Gastroesophageal sphincter (tissue), 4 donors: ENCODE measurements around the gene FARS2. TPM values are rescaled to one million over a fixed set of nuclear protein-coding genes. Genes with fewer than 3 reads are reported as not detected.

Experiments used
- ATAC-seq: fragments of 150-250 bp; one replicate; pipeline ENCODE4 v1.9.1; 2016; ENCODE audit warnings: mild to moderate bottlenecking, moderate library complexity
- H3K27ac ChIP-seq, 4 donors: fragments of 200-600 bp; sonication (generic) in 3 of 4; 1 replicate in 3 of 4; 2 replicates in 1 of 4; pipeline ENCODE4 v1.5.1; 2016 to 2019
- H3K27me3 ChIP-seq: fragments of 200-600 bp; sonication (generic); one replicate; pipeline ENCODE4 v1.5.1; 2019
- H3K36me3 ChIP-seq, 2 donors: fragments of 200-600 bp; sonication (generic); one replicate each; pipeline ENCODE4 v1.5.1; 2019; ENCODE audit warnings: control low read depth in 1 of 2
- H3K4me1 ChIP-seq, 3 donors: fragments of 200-600 bp; sonication (generic); 1 replicate in 2 of 3; 2 replicates in 1 of 3; pipeline ENCODE4 v1.5.1; 2016 to 2019; ENCODE audit warnings: control low read depth in 2 of 3
- H3K4me3 ChIP-seq, 2 donors: fragments of 200-600 bp; sonication (generic); one replicate each; pipeline ENCODE4 v1.5.1; 2019; ENCODE audit warnings: mild to moderate bottlenecking in 1 of 2, moderate library complexity in 1 of 2
- H3K9me3 ChIP-seq, 3 donors: fragments of 200-600 bp; sonication (generic); one replicate each; pipeline ENCODE4 v1.5.1; 2017 to 2019; ENCODE audit warnings: control low read depth in 2 of 3
- EP300 ChIP-seq: sonication (generic); formaldehyde crosslinking; IDR thresholded peaks from one replicate; pipeline ENCODE4 v1.6.1; 2017; ENCODE audit warnings: antibody characterized with exemption, mild to moderate bottlenecking
- POLR2A ChIP-seq, 2 donors: fragments of 450-650 bp; IDR thresholded peaks; one replicate each; pipeline ENCODE4 v1.6.1; 2017; ENCODE audit warnings: antibody characterized with exemption in 2 of 2, mild to moderate bottlenecking in 2 of 2, moderate library complexity in 1 of 2
- POLR2AphosphoS5 ChIP-seq: sonication (generic); formaldehyde crosslinking; IDR thresholded peaks from one replicate; pipeline ENCODE4 v1.6.1; 2017; ENCODE audit warnings: antibody characterized with exemption
- WGBS, 2 donors: methylation state at CpG; one replicate each; pipeline ENCODE4 v1.1.5; 2018; ENCODE audit warnings: low coverage in 1 of 2; 5-methylcytosine and 5-hydroxymethylcytosine counted together
- total RNA-seq, 4 donors: library from RNA; depleted of rRNA; stranded (reverse); fragments of >200 nt; gene quantifications; one replicate each; pipeline ENCODE4 v1.1.0, GENCODE V29; 2016
- TF ChIP-seq, protein P1 (sequence below), 4 experiments: fragments of 200-600 bp in 2 of 4; fragments of 450-650 bp in 2 of 4; sonication (generic) in 1 of 4; IDR thresholded peaks; one replicate each; pipeline ENCODE4 v1.5.1; 2017 to 2019; ENCODE audit warnings: antibody characterized with exemption in 4 of 4, mild to moderate bottlenecking in 2 of 4, moderate library complexity in 2 of 4

Gene FARS2
- total RNA-seq, 4 donors from 2014 or later: 9.8 to 16.3 (median 14.4) TPM

DNA sequence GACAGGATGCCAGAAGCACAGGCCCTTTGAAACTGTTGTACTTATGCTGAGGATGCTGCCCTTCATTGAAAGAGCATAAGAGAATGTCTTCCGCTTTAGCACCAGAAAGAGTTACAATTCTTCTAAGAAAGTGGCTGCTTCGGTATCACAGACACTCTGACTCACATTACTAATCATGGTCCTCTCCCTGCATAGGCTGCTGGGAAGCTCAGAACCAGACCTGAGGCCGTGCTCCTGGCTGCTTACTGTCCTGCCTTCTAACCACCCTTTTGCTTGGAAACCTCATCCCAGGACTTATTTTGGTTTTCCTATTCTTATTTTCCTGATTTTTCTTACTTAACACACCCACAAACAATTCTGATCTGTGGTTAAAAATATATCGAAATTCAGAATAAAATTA is 23.5 kb upstream of the FARS2 start:
- Histone ChIP-seq H3K4me3 (no peak overlapping the region), H3K9me3 (no peaks in the 10 kb centered on the region), H3K27ac (no peak overlapping the region), H3K36me3 (peaks cover 0 to 31% of the 10 kb centered on the region in 2 donors), H3K27me3 (no peaks in the 10 kb centered on the region), H3K4me1 (no peaks in the 10 kb centered on the region)
- no peak for ATAC-seq
- 92% methylated on average over 1 to 4 of the region's 4 CpGs for WGBS, 2 donors
- TF ChIP-seq EP300 (no peak), POLR2A (IDR thresholded peaks at IDR 0.05) (no peak), POLR2AphosphoS5 (no peak)
- TF ChIP-seq, protein P1, sequence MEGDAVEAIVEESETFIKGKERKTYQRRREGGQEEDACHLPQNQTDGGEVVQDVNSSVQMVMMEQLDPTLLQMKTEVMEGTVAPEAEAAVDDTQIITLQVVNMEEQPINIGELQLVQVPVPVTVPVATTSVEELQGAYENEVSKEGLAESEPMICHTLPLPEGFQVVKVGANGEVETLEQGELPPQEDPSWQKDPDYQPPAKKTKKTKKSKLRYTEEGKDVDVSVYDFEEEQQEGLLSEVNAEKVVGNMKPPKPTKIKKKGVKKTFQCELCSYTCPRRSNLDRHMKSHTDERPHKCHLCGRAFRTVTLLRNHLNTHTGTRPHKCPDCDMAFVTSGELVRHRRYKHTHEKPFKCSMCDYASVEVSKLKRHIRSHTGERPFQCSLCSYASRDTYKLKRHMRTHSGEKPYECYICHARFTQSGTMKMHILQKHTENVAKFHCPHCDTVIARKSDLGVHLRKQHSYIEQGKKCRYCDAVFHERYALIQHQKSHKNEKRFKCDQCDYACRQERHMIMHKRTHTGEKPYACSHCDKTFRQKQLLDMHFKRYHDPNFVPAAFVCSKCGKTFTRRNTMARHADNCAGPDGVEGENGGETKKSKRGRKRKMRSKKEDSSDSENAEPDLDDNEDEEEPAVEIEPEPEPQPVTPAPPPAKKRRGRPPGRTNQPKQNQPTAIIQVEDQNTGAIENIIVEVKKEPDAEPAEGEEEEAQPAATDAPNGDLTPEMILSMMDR (IDR thresholded peaks at IDR 0.05): no peak

DNA sequence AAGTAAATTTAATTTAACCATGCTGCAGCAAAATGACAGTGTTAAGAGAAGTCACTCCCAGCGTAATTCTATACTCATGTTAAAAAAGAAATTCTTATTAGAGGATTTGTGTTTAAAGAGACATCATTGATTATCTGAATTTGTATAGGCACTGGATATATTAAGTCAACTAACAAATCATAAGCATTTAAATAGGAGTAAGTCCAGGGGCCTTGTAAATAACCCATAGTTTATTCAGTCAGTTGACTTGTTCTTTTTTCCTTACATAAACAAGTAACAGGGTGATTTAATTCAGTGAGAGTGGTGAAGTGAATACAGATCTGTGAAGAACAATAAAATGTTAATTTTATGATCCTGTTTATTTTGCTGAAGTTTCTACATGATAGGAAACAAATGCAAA is 23.0 kb upstream of the FARS2 start:
- H3K27ac ChIP-seq: no peak overlapping the region
- H3K36me3 ChIP-seq: peaks cover 0 to 34% of the 10 kb centered on the region in 2 donors
- TF ChIP-seq EP300: no peak
- TF ChIP-seq, protein P1 (IDR thresholded peaks at IDR 0.05): no peak
- TF ChIP-seq POLR2AphosphoS5: no peak
- TF ChIP-seq POLR2A (IDR thresholded peaks at IDR 0.05): no peak
- H3K27me3 ChIP-seq: no peaks in the 10 kb centered on the region
- no peaks in the 10 kb centered on the region for H3K9me3 ChIP-seq
- ATAC-seq: no peak
- no peaks in the 10 kb centered on the region for H3K4me1 ChIP-seq
- 92 to 100% methylated on average over 1 of the region's 1 CpG for WGBS, 2 donors
- no peak overlapping the region for H3K4me3 ChIP-seq

DNA sequence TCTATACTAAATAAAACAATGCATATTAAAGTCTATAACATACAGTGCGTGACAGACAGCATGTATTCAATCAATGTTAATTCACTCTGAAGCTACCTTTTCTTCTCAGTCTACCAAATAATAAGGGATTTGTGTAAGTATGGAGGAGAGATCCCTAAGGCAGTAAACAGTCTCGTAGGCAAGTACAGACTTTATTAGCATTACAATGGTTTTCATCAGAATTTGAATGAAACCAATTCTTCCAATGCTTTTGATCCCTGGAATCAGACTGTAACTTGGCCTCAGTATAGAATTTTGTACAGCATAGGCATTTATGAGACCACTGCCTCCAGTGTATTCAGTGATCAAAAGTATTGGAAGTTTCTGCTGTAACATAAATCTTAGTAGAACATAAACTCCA is 20.1 kb upstream of the FARS2 start:
- no peak overlapping the region for H3K27ac ChIP-seq
- ATAC-seq: no peak
- whole genome bisulfite sequencing, 2 donors: 95% methylated on average over 2 of the region's 2 CpGs
- H3K4me1 ChIP-seq: no peaks in the 10 kb centered on the region
- TF ChIP-seq POLR2A (IDR thresholded peaks at IDR 0.05): no peak
- no peak for TF ChIP-seq POLR2AphosphoS5
- TF ChIP-seq, protein P1 (IDR thresholded peaks at IDR 0.05): no peak
- TF ChIP-seq EP300: no peak
- H3K4me3 ChIP-seq: no peak overlapping the region
- peaks cover 0 to 22% of the 10 kb centered on the region in 2 donors for H3K36me3 ChIP-seq
- H3K27me3 ChIP-seq: no peaks in the 10 kb centered on the region
- no peaks in the 10 kb centered on the region for H3K9me3 ChIP-seq

DNA sequence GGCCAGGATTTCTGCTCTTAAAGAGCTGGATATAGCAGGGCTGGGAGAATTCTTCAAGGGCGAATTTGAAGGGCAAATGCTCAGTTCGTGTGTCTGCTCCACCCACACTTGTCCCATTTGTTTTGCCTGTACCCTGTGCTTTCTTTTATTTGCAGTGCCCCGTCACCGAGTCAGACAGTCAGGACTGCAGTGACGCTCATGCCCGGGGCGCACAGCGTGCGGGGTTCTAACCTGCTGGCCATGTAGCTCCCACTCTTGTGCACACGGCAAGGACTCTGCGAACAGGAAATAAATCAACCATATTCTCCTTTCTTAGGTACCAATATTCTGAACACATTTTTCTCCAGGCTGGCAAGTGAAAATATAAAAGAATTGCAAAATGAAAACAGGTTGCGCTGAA is 18.2 kb upstream of the FARS2 start:
- H3K27me3 ChIP-seq: no peaks in the 10 kb centered on the region
- no peak for TF ChIP-seq POLR2AphosphoS5
- TF ChIP-seq, protein P1 (IDR thresholded peaks at IDR 0.05): no peak
- no peak for TF ChIP-seq EP300
- no peak for TF ChIP-seq POLR2A (IDR thresholded peaks at IDR 0.05)
- WGBS, 2 donors: 92 to 96% methylated on average over 4 to 10 of the region's 12 CpGs

DNA sequence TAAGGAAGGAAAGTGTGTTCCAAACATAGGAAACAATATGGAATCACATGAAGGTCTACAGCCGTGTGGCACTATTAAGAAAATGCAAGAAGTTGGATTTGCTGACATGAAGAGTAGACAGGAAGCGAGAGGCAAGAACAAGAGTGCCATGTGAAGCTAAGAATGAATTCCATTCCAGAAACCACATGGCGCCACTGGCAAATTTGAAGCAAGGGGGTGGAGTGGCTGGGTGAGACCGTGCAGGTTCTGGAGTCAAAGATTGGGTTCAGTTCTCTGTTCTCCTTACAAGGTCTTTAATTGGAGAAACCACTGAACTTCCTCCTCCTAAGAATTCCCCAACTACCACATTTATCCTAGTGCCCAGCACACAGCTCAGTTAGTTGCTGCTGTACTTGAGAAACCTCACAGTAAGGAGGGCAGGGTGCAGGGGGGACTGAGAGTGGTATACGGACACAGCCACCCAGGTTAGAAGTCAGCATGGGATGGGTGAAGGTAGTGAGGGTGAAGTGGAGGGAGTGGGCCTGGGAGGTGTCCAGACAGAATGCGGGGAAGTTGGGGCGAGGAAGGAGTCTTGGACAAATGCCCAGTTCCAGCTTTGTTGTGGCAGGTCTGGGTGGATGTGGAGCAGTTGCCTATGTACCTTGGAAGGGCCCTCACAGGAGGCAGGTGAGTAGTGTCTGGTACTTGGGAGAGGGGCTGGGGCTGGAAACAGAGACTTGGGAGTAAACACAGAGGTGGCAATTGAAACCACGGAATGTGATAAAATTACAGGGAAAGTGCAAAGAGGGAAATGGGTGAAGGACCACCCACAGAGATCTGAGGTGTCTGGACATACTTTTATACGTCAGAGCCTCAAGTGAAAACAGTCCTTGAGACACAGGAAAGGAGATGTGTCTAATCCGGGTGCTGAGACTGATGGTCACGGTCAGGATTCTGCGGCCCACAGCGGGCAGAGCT is 14.9 kb upstream of the FARS2 start:
- Histone ChIP-seq H3K27me3 (no peaks in the 10 kb centered on the region), H3K9me3 (no peaks in the 10 kb centered on the region), H3K4me1 (no peaks in the 10 kb centered on the region), H3K27ac (no peak overlapping the region), H3K4me3 (no peak overlapping the region), H3K36me3 (peaks cover 0 to 3% of the 10 kb centered on the region in 2 donors)
- no peak for ATAC-seq
- 75 to 79% methylated on average over 12 to 13 of the region's 13 CpGs for WGBS, 2 donors
- TF ChIP-seq POLR2AphosphoS5: no peak
- TF ChIP-seq, protein P1 (IDR thresholded peaks at IDR 0.05): no peak
- no peak for TF ChIP-seq POLR2A (IDR thresholded peaks at IDR 0.05)
- no peak for TF ChIP-seq EP300

More for the DNA sequence above, 18.2 kb upstream of the FARS2 start:
- Histone ChIP-seq H3K4me3 (no peak overlapping the region), H3K9me3 (no peaks in the 10 kb centered on the region), H3K36me3 (peaks cover 0 to 19% of the 10 kb centered on the region in 2 donors), H3K4me1 (no peaks in the 10 kb centered on the region), H3K27ac (no peak overlapping the region)
- no peak for ATAC-seq
